Endothelial cell (in vitro differentiated cells): ENCODE data around the gene ARSG. TPM values are rescaled to one million over a fixed set of nuclear protein-coding genes. Genes with fewer than 3 reads are reported as not detected.

Experiments
- DNase-seq: peaks from one replicate; pipeline ENCODE4 v3.0.0; 2021; ENCODE audit warnings: low spot score
- H3K27ac Mint-ChIP-seq: one replicate; pipeline ENCODE4 v1.8.0; 2021; ENCODE audit warnings: mixed read lengths, inconsistent platforms; ENCODE audit not compliant: unreplicated experiment
- H3K27me3 Mint-ChIP-seq: one replicate; pipeline ENCODE4 v1.8.0; 2021; ENCODE audit warnings: mild to moderate bottlenecking, moderate library complexity, mixed read lengths, inconsistent platforms; ENCODE audit not compliant: unreplicated experiment
- H3K36me3 Mint-ChIP-seq: one replicate; pipeline ENCODE4 v1.8.0; 2021; ENCODE audit warnings: mild to moderate bottlenecking, low read depth, mixed read lengths, inconsistent platforms; ENCODE audit not compliant: unreplicated experiment
- H3K4me1 Mint-ChIP-seq: one replicate; pipeline ENCODE4 v1.8.0; 2021; ENCODE audit warnings: mild to moderate bottlenecking, mixed read lengths, inconsistent platforms; ENCODE audit not compliant: unreplicated experiment
- H3K4me3 Mint-ChIP-seq: one replicate; pipeline ENCODE4 v1.8.0; 2021; ENCODE audit warnings: mild to moderate bottlenecking, mixed read lengths, inconsistent platforms; ENCODE audit not compliant: unreplicated experiment
- H3K9me3 Mint-ChIP-seq: one replicate; pipeline ENCODE4 v1.8.0; 2021; ENCODE audit warnings: mixed read lengths, inconsistent platforms; ENCODE audit not compliant: unreplicated experiment
- CTCF ChIP-seq: fragments of 200-600 bp; sonication (generic); IDR thresholded peaks from one replicate; pipeline ENCODE4 v1.5.0; 2021; ENCODE audit warnings: antibody characterized with exemption; ENCODE audit not compliant: unreplicated experiment
- total RNA-seq: library from RNA; stranded (reverse); fragmentation: NEBNext Ultra II Directional; extraction: Animal tissue kit (Norgen Biotek cat#: 25700); gene quantifications from one replicate; pipeline ENCODE4 v1.2.1, GENCODE V29; 2021; ENCODE audit not compliant: unreplicated experiment

ARSG gene
- total RNA-seq, 1 donor from 2014 or later = 9.8 TPM

DNA sequence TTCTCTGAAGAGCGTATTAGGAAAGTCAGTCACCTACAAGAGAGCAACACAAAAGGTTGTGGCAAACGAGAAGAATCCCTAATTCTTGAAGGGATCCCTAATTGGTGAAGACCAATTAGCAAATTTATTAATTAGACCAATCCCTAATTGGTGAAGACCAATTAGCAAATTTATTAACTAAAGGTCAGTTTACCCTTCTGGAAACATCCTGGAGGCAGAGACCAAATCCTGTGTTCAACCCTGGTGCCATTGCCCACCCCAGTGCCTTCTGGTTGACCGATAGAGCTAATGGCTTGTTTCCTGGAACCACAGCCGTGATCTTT is 91.8 kb downstream of the ARSG start:
- Mint-ChIP-seq H3K27ac (no peak overlapping the region), H3K4me3 (no peak overlapping the region), H3K4me1 (peaks cover 26% of the 10 kb centered on the region), H3K36me3 (no peaks in the 10 kb centered on the region), H3K27me3 (peaks cover 2% of the 10 kb centered on the region), H3K9me3 (no peaks in the 10 kb centered on the region)
- no peak for DNase-seq
- no peak for TF ChIP-seq CTCF

DNA sequence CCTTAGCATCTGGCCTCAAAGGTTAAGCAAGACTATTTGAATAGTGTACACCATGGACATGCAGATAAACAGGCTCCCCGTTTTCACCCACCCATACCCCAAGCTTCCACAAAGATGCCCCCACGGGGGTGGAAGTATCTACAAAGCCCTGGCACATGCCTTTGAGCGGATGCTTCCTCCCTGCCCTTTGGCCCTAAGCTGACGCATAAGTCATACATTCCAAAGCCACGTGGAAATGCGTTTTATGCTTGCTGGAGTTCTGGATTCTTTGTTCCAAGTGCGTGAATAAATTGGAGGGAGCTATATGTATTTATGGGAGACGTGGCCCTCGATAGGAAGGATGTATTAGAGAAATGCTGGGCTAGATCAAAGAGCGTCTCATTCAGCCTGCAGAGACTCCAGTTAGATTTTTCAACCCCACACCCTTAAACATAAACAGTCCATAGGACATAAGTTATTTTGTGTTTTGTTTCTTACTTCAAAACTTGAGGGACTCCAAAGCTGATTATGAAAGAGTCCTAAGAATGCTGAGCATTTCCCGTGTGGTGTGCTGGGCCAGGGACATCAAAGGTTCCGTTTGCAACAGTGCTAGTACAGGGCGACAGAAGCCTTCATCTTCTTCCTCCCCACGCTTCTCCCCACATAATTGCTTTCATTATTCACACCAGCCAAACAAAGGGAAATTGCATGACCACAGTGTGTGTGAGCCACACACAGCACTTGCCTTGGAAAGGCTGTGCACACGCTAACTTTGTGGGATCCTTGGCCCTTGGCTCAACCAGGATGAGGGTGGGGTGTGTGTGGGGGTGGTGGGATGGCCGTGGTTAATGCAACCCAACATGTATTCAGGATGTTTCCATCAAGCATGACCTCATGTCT is 92.4 kb downstream of the ARSG start:
- no peak for DNase-seq
- peaks cover 20% of the 10 kb centered on the region for H3K4me1 Mint-ChIP-seq
- no peak for TF ChIP-seq CTCF
- peak overlapping the region; percentile 44 for H3K27ac Mint-ChIP-seq
- no peaks in the 10 kb centered on the region for H3K36me3 Mint-ChIP-seq
- no peak overlapping the region for H3K4me3 Mint-ChIP-seq
- no peaks in the 10 kb centered on the region for H3K9me3 Mint-ChIP-seq
- peaks cover 2% of the 10 kb centered on the region for H3K27me3 Mint-ChIP-seq

DNA sequence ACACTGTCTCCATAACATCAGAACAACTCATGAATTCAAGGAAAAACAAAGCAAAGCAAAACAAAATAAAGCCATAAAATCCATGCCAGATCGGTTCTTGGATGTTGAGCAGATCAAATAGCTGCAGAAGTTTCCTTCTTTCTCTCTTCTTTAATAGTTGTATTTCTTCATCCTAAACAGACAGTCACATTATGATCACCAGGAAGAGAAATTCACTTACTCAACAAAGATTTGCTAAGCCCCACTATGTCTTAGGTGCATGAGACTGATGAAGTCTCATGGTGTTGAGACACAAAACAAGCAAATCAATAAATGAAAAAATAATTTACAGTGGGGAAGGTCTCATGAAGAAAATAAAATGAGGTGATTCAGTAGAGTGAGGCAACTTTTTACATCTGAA is 93.2 kb downstream of the ARSG start:
- Mint-ChIP-seq H3K27me3 (peaks cover 2% of the 10 kb centered on the region), H3K4me1 (peaks cover 19% of the 10 kb centered on the region), H3K4me3 (no peak overlapping the region), H3K36me3 (no peaks in the 10 kb centered on the region), H3K9me3 (no peaks in the 10 kb centered on the region), H3K27ac (no peak overlapping the region)
- no peak for DNase-seq
- TF ChIP-seq CTCF = no peak

- no peak for TF ChIP-seq CTCF
- Mint-ChIP-seq H3K36me3 (no peaks in the 10 kb centered on the region), H3K27me3 (peaks cover 2% of the 10 kb centered on the region), H3K4me3 (no peak overlapping the region), H3K9me3 (no peaks in the 10 kb centered on the region), H3K4me1 (peaks cover 16% of the 10 kb centered on the region), H3K27ac (no peak overlapping the region)
- DNase-seq = no peak
Observed at GRCh38 chr17:68384941-68385340, 93.6 kb downstream of the ARSG start.

- peaks cover 2% of the 10 kb centered on the region for H3K27me3 Mint-ChIP-seq
- no peak overlapping the region for H3K27ac Mint-ChIP-seq
- peaks cover 13% of the 10 kb centered on the region for H3K4me1 Mint-ChIP-seq
- no peaks in the 10 kb centered on the region for H3K9me3 Mint-ChIP-seq
- no peaks in the 10 kb centered on the region for H3K36me3 Mint-ChIP-seq
- no peak for TF ChIP-seq CTCF
- no peak for DNase-seq
- no peak overlapping the region for H3K4me3 Mint-ChIP-seq
Observed at GRCh38 chr17:68385490-68386215, 94.4 kb downstream of the ARSG start.
